NCI-H2196 (cell line): Measurements from ENCODE around the gene PITPNM3.

ENCODE experiments used
- DNase-seq: peaks from one replicate; lab custom pipeline; 2025; ENCODE audit not compliant: unreplicated experiment; lab: John Stamatoyannopoulos, UW

The PITPNM3 gene

DNA sequence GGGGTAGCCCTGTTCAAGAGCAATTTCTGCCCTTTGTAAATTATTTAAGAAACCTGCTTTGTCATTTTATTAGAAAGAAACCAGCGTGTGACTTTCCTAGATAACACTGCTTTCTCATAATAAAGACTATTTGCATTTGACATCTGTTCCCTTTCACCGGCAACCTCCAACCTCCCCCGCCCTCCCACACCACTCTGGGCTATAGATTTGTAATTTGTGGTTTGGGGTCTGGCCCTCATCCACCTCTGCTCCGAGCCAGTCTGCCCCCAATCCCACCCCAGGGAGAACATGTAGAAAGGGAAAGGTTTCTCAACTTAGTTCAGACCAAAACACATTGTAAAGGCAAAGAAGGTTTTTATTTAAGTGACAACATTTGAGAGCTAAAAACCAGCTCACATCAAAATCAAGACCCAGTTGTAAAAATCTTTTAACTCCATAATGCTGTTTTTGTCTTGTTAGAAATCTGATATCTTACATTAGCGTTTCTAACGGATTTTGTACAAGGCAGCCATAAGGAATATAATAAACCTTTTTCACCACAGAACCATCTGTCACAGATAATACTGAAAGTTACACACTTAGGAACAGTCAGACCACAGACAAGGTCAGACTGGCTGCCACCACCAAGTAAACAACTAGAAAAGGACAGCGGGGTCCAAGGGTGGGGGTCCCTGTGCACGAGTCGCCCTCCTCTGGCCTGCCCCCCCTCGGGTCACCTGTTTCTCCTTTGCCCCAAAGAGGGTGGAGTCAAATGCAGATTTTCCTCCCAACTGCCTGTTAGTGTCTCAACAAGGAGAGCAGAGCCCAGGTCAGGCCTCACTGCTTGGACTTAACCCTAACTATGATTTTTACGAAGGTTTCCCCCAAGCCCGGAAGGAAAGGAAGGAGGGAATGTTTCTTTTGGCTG, 105.2 kb downstream of the PITPNM3 start:
- no peak for DNase-seq

DNA sequence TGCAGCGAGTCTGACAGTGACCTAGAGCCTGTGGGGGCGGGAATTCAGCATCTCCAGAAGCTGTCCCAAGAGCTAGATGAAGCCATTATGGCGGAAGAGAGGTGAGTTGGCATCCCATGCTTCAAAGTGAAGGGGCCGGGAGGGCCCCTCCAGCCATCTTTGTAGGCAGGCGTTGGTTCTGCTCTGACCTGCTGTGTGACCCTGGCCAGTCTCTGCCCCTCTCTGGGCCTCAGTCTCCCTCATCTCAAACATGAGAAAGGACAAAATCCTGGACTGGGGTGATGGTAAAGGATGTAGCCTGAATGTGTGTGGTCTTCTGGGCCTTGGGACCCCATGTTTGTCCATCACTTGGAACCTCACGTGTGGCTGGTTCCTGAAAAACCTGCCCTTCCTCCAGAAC, 107.0 kb downstream of the PITPNM3 start:
- no peak for DNase-seq

DNA sequence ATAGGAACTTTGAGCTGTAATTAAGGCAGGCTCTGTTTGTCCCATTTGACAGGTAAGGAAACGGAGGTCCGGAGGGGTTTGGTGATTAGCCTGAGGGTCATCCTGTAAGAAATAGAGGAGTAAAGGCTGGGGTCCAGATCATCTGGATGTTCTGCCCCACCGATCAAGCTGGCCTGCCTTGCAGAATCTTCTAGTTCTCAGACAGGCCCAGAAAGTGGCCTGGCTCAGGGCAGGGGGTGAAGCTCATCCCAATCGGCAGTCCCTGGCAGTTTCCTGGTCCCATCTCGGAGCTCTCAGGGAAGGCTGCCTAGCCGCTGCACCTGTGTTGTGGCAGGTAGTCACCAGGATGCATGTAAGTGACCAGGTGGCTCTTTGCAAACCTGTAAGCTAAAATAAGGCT, 107.9 kb downstream of the PITPNM3 start:
- no peak for DNase-seq

GRCh38 chr17:6446516-6447100, 109.7 kb downstream of the PITPNM3 start:
- no peak for DNase-seq

DNA sequence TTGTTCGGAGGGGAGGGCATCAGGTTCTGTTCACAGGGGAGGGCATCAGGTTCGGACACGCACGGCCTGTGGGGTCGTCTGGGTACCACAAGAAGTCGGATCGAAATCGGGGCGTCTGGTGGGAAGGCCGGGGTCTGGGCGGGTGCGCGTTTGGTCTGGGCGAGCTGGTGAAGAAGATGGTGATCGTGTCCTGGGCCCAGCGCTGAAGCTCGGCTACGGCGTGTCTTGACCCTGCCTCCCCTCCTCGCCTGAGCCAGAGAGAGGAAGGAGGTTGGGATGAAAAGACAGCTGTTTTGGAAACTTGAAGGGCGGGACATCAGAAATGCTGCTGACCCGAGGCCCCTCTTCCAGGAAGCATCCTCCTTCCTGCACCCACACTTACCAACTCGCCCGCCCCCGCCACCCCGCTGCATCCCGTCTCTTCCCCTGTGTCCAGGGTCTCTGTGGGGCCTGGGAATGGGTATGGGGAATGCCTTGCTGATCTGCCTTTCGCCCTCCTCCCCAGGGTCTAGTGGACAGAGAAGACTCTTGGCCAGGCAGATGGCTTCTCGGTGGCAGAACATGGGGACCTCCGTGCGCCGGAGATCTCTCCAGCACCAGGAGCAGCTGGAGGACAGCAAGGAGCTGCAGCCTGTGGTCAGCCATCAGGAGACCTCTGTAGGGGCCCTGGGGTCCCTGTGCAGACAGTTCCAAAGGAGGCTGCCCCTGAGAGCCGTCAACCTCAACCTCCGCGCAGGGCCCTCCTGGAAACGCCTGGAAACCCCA, 111.6 kb downstream of the PITPNM3 start:
- no peak for DNase-seq

GRCh38 chr17:6443692-6444570, 112.4 kb downstream of the PITPNM3 start, which contains the start of gene PIMREG:
PIMREG (plus strand) TSS chr17:6444455; CDS start chr17:6445111, 656 bp downstream.
- peak; percentile 89 for DNase-seq

- DNase-seq = no peak
These were observed 113.6 kb downstream of the PITPNM3 start for GRCh38 chr17:6442775-6443174.

- peak; percentile 2 for DNase-seq
These were observed 116.4 kb downstream of the PITPNM3 start for GRCh38 chr17:6439951-6440350.

- DNase-seq = no peak
These were observed 118.4 kb downstream of the PITPNM3 start for GRCh38 chr17:6437956-6438355.

GRCh38 chr17:6437466-6437865, 118.9 kb downstream of the PITPNM3 start:
- no peak for DNase-seq

GRCh38 chr17:6435968-6436367, 120.4 kb downstream of the PITPNM3 start:
- peak; percentile 46 for DNase-seq

DNA sequence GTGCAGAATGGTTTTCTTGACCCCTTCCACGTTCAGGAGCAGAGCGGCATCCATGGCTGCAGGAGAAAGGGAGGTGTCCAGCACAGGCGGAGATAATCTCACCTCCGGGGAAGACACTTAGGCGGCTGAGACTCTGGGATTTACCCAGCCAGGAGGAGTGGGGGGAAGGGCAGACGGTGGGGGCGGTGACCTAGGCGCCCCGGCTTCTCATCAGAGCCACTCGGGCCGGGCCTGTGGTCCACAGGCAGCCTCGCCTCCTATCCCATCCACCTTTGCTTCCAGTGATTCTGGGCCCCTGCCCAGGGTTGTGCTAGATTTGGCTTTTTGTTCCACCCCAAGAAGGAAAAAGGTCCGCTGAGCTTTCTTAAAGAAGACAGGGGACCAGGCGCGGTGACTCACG, 121.3 kb downstream of the PITPNM3 start, which contains the start of gene AIPL1:
Gene AIPL1 (minus strand): TSS at position 71 of the 400 bp plus-strand sequence. CDS start 17 bp downstream, at position 54.
- DNase-seq = no peak

DNA sequence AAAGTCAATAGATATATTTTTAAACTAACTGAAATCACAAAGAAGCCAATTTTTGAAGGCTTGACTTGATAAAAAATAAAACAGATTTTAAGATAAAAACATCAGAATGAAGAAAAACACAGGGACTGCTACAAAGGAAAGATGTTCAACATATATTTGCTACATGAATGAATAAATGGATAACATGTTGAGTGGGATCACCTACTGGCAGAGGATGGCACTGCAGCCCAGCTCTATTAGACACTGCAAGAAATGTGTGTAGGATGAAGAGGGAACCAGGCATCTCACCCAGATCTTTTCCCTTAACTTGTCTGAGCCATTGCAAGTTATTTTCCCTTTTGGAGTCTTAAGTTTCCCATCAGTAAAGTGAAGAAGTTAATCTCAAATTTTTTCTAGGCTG, 125.6 kb downstream of the PITPNM3 start:
- DNase-seq = no peak

- no peak for DNase-seq
These were observed 127.1 kb downstream of the PITPNM3 start for GRCh38 chr17:6429266-6429665.

- DNase-seq = no peak
These were observed 128.0 kb downstream of the PITPNM3 start for GRCh38 chr17:6428207-6428965.

DNA sequence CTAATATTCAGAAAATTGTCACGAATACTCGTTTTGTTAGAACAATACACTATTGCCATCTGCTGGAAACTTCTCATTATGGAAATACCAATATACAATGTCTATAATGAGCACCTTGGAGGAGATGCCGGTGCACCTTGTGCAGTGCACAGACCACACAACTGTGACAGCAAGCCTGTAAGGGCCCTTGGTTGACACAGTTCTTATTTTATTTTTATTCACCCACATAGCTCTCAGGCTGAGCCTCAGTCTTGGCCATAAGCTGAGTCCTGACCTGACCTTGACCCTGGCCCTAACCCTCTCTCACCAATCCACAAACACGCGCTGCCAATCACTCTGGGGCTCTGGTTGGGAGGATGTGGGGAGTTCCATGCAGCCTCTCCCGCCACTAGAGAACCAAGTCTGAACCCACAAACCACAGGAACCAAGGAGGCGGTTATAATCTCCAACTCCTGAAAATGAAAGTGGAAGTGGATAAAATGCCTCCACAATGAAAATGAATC, 129.0 kb downstream of the PITPNM3 start:
- no peak for DNase-seq

- no peak for DNase-seq
These were observed 129.8 kb downstream of the PITPNM3 start for GRCh38 chr17:6426356-6427101.

DNA sequence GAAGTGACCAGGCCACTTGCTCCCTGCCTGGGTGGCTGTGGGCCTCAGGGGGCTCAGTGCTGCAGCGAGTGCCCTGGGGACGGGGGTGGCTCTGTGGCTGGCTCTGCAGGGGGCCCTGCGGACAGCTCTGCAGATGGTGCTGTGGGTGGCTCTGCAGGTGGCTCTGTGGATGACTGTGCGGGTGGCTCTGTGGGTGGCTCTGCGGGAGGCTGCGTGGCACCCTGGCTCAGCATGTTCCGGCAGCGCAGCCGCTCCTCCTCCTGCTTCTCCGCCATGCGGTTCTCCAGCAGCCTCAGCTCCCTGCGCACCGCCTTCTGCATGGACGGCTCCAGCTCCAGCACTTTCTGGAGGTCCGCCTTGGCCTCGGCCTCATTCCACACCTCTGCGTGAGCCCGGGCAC, 130.9 kb downstream of the PITPNM3 start:
- DNase-seq = no peak

GRCh38 chr17:6423931-6424330, 132.4 kb downstream of the PITPNM3 start:
- DNase-seq = no peak
